OCI-LY7 (cell line): ENCODE measurements around the gene CDH2. TPM values are rescaled to one million over a fixed set of nuclear protein-coding genes. Genes with fewer than 3 reads are reported as not detected.

Source experiments
- BruUV-seq: library from RNA; stranded (reverse); fragments of 400-500 nt; replicated peaks from 2 replicates; lab custom pipeline; 2021; lab: Mats Ljungman, UMichigan
- CTCF ChIA-PET: fragments of 300-600 bp; sonication (Branson Sonifier 250); formaldehyde crosslinking; loops from one replicate; lab custom pipeline; 2022; ENCODE audit warnings: antibody characterized with exemption; ENCODE audit not compliant: unreplicated experiment; lab: Charles Lee
- POLR2A ChIA-PET: fragments of 300-600 bp; sonication (Branson Sonifier 250); formaldehyde crosslinking; loops from one replicate; lab custom pipeline; 2022; ENCODE audit warnings: antibody characterized with exemption; lab: Charles Lee
- DNase-seq: peaks from one replicate; pipeline ENCODE4 v3.0.0-alpha.2; 2015; ENCODE audit warnings: low spot score
- H2AFZ ChIP-seq: fragments of 200-600 bp; sonication (generic), shearing (Covaris generic); 2 replicates; pipeline ENCODE4 v1.6.1; 2014; ENCODE audit warnings: mild to moderate bottlenecking, antibody characterized with exemption, low read length, moderate library complexity
- H3K27ac ChIP-seq: fragments of 200-600 bp; sonication (generic); 2 replicates; pipeline ENCODE4 v1.5.1; 2014; ENCODE audit warnings: mixed run types, low read depth, mild to moderate bottlenecking, moderate library complexity, low read length, inconsistent platforms; ENCODE audit not compliant: poor library complexity, severe bottlenecking
- H3K36me3 ChIP-seq: fragments of 200-600 bp; sonication (generic); 2 replicates; pipeline ENCODE4 v1.6.1; 2014; ENCODE audit warnings: mild to moderate bottlenecking, antibody characterized with exemption, low read length, moderate library complexity, mixed read lengths; ENCODE audit not compliant: insufficient read depth
- H3K4me1 ChIP-seq: fragments of 200-600 bp; sonication (generic); 2 replicates; pipeline ENCODE4 v1.5.1; 2014; ENCODE audit warnings: mild to moderate bottlenecking, low read length; ENCODE audit not compliant: insufficient read depth, poor library complexity, severe bottlenecking
- H3K4me2 ChIP-seq: fragments of 200-600 bp; sonication (generic); 2 replicates; pipeline ENCODE4 v1.6.1; 2014; ENCODE audit warnings: mild to moderate bottlenecking, low read length
- H3K4me3 ChIP-seq: fragments of 200-600 bp; sonication (generic); 2 replicates; pipeline ENCODE4 v1.5.1; 2014; ENCODE audit warnings: mild to moderate bottlenecking, low read depth, low read length; ENCODE audit not compliant: poor library complexity, severe bottlenecking
- H3K79me2 ChIP-seq: fragments of 200-600 bp; sonication (generic); 2 replicates; pipeline ENCODE4 v1.6.1; 2016; ENCODE audit warnings: low read depth, mild to moderate bottlenecking, low read length, moderate library complexity, mixed read lengths; ENCODE audit not compliant: insufficient read depth
- H3K9me2 ChIP-seq: fragments of 200-600 bp; sonication (generic); 2 replicates; pipeline ENCODE4 v1.6.1; 2016; ENCODE audit warnings: mild to moderate bottlenecking, low read length, mixed read lengths; ENCODE audit not compliant: insufficient read depth
- H3K9me3 ChIP-seq: fragments of 200-600 bp; sonication (generic); 2 replicates; pipeline ENCODE4 v1.6.1; 2014; ENCODE audit warnings: mild to moderate bottlenecking, mixed run types, low read length, mixed read lengths
- H4K20me1 ChIP-seq: fragments of 200-600 bp; sonication (generic); 2 replicates; pipeline ENCODE4 v1.6.1; 2014; ENCODE audit warnings: mild to moderate bottlenecking, antibody characterized with exemption, low read length, moderate library complexity, mixed read lengths; ENCODE audit not compliant: insufficient read depth
- EZH2phosphoT487 ChIP-seq: fragments of 200-600 bp; sonication (generic); IDR thresholded peaks from 2 replicates; pipeline ENCODE4 v1.6.1; 2018; ENCODE audit warnings: low read depth, borderline replicate concordance, mild to moderate bottlenecking, mixed run types, antibody characterized with exemption, low read length, moderate library complexity, mixed read lengths
- intact Hi-C: fragments of 100-400 bp; cut with micrococcal nuclease; formaldehyde crosslinking; loops from one replicate; pipeline ENCODE4 v1.10.0; 2022; ENCODE audit not compliant: unreplicated experiment
- total RNA-seq, 2 experiments: library from RNA; depleted of rRNA in 1 of 2; stranded (reverse); fragments of >200 nt in 1 of 2; shearing (Covaris generic) in 1 of 2; gene quantifications; 2 replicates each; pipeline ENCODE4 v1.2.3, GENCODE V29; 2014 to 2022
- TF ChIP-seq, protein P1 (sequence below): fragments of 200-600 bp; sonication (generic); conservative IDR thresholded peaks from 2 replicates; pipeline ENCODE4 v1.5.1; 2014; ENCODE audit warnings: mild to moderate bottlenecking, antibody characterized with exemption, low read length, moderate library complexity, mixed read lengths

Gene CDH2
- total RNA-seq, 2 experiments from 2014 or later: not detected

DNA sequence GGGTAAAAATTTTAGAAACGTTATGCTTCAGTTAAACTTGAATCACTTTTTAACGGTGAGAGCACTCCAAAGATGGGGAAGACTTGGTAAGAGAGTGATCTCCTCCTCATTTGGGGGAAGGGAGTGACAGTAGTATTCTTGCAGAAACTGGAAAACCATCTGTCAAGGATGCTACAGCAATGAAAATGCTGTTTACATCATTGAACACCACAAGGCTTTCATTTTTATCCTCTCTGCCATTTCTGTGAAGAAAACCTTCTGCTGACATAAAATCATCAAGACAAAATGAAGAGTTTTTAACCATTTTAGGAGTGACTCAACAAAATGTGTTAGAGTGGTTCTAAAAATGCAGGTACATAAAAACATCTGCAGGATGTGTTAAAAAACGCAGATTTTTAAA lies 38.1 kb downstream of the CDH2 start:
- intact Hi-C loops: loop anchor here (10.0 kb wide), 1 partner anchor 64 kb away; no protein-coding TSS in a partner anchor

DNA sequence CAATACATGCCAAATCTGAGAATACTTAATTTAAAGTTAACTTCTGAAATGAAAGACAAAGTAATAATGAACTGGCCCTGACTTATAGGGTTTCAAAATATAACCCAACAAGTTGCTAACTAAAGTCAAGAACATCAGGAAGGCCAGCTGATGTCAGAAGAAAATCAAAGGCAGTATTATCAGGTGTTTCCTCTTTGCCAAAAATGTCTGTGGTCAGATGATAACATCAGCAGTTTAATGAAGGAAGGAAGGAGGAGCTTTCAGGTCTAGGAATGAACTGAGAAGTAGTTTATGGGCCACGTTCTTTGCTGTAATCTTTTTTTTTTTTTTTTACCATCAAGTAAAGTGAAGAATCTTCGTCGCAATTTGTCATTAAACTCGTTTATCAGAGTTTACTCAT lies 40.9 kb downstream of the CDH2 start:
- H3K9me3 ChIP-seq: no peaks in the 10 kb centered on the region
- no peak overlapping the region for H3K27ac ChIP-seq
- DNase-seq: no peak
- no peaks in the 10 kb centered on the region for H4K20me1 ChIP-seq
- no peaks in the 10 kb centered on the region for H3K4me1 ChIP-seq
- H3K9me2 ChIP-seq: no peaks in the 10 kb centered on the region
- intact Hi-C loops: loop anchor here (10.0 kb wide), 1 partner anchor 61 kb away; no protein-coding TSS in a partner anchor
- POLR2A ChIA-PET: no interaction called here
- no peak overlapping the region for H3K4me3 ChIP-seq
- no TSS peak for BruUV-seq
- TF ChIP-seq EZH2phosphoT487: no peak
- TF ChIP-seq, protein P1, sequence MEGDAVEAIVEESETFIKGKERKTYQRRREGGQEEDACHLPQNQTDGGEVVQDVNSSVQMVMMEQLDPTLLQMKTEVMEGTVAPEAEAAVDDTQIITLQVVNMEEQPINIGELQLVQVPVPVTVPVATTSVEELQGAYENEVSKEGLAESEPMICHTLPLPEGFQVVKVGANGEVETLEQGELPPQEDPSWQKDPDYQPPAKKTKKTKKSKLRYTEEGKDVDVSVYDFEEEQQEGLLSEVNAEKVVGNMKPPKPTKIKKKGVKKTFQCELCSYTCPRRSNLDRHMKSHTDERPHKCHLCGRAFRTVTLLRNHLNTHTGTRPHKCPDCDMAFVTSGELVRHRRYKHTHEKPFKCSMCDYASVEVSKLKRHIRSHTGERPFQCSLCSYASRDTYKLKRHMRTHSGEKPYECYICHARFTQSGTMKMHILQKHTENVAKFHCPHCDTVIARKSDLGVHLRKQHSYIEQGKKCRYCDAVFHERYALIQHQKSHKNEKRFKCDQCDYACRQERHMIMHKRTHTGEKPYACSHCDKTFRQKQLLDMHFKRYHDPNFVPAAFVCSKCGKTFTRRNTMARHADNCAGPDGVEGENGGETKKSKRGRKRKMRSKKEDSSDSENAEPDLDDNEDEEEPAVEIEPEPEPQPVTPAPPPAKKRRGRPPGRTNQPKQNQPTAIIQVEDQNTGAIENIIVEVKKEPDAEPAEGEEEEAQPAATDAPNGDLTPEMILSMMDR: no peak
- no peak overlapping the region; the same call in 1 of the 2 replicates for H2AFZ ChIP-seq
- CTCF ChIA-PET: no interaction called here
- H3K36me3 ChIP-seq: no peaks in the 10 kb centered on the region
- no peaks in the 10 kb centered on the region for H3K79me2 ChIP-seq
- H3K4me2 ChIP-seq: no peak overlapping the region

More for the DNA sequence above, 38.1 kb downstream of the CDH2 start:
- Histone ChIP-seq H4K20me1 (no peaks in the 10 kb centered on the region), H3K9me3 (no peaks in the 10 kb centered on the region), H3K9me2 (no peaks in the 10 kb centered on the region), H3K4me2 (no peak overlapping the region), H3K4me1 (no peaks in the 10 kb centered on the region), H3K4me3 (no peak overlapping the region), H3K36me3 (no peaks in the 10 kb centered on the region), H3K27ac (no peak overlapping the region), H2AFZ (no peak overlapping the region), H3K79me2 (no peaks in the 10 kb centered on the region)
- no peak for DNase-seq
- BruUV-seq: no TSS peak
- CTCF ChIA-PET: no interaction called here
- POLR2A ChIA-PET: no interaction called here
- TF ChIP-seq, protein P1: no peak
- no peak for TF ChIP-seq EZH2phosphoT487

DNA sequence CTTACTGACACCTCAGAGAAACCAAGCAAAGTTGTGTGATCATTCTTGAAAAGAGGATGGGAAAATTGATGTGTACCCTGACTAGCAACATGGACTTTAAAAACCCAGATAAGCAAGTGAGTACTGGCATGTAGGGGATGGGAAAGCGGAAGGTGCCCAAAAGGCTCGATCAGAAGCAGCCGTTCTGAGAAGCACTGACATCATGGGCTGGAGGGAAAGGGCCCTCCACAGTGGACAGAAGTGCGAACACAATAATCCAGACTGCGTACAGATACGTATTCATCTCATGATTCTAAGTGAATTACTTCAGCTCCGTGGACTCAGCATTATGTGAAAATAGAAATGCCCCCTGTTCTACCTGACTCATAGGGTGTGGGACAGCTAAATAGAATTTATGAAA lies 42.2 kb downstream of the CDH2 start:
- Histone ChIP-seq H3K4me3 (no peak overlapping the region), H3K9me2 (no peaks in the 10 kb centered on the region), H3K9me3 (no peaks in the 10 kb centered on the region), H4K20me1 (no peaks in the 10 kb centered on the region), H2AFZ (no peak overlapping the region), H3K36me3 (no peaks in the 10 kb centered on the region), H3K79me2 (no peaks in the 10 kb centered on the region), H3K27ac (no peak overlapping the region), H3K4me1 (no peaks in the 10 kb centered on the region), H3K4me2 (no peak overlapping the region)
- no TSS peak for BruUV-seq
- no peak for DNase-seq
- ChIA-PET POLR2A (no interaction called here), CTCF (no interaction called here)
- TF ChIP-seq, protein P1: no peak
- no peak for TF ChIP-seq EZH2phosphoT487
- intact Hi-C loops: loop anchor here (10.0 kb wide), 1 partner anchor 60 kb away; no protein-coding TSS in a partner anchor
